ENCODE data around the gene CTPS1.
A peak's percentile ranks its signal among the peaks of the same experiment; 100 is the strongest.

Gene CTPS1

DNA sequence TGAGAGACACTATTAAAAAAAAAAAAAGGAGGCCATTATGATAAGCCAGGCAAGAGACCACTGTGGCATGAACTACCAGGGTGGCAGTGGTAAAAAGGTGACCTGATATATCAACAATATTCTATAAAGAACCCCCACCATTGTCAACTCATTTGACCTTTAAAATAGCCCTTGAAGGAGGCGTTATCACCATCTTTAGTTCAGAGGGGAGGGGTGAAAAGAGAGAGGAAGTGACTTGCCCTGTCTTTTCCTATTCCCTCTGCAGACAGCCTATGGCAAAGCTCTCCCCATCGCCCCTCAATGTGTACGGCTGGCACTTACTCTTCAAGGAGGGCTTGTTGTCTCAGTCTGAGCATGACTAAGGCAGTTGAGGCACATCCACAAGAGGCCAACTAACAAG lies 53.8 kb downstream of the CTPS1 start:
- Histone ChIP-seq H4K8ac (ENCODE audit: low read length) (no peak overlapping the region), H3K27ac (ENCODE audit: low read length, poor library complexity, severe bottlenecking) (no peak overlapping the region)
- DNase-seq: no peak

DNA sequence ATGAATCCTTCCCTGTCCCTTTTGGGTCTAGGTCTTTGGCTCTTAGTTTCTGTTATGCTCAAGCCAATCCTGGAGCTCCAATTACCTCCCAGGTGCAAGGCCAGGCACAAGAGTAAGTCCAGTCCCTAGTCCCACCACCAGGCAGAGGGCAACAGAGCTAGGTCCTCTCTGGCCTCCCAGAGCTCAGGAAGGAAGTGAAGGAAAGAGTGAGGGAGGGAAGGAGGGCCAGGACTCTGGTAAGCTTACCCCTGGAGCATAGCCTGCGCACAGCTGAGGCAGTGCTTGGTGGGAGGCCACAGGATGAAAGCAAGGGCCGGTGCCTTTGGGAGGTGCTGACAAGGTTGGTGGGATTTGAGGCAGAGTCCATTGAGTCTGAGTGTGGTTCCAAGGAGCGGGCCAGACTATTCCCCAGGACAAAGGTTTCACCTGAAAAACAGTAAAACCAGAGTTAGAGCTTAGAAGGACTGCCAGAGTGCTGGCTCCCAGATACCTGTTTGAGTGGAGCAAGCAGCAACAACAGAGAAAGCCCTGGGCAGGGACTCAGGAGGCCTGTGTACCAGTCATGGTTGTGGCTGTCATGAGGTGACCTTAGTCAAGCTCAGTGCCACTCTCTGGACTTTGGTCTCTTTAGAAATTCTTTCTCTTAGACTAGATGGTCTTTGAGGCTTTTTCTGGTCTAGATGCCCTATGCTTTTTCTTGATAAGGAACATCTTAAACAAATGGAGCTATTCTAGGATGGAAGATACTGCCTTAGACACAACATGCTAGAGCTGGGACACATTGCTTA lies 57.8 kb downstream of the CTPS1 start:
- no peak overlapping the region for H2BK120ac ChIP-seq (ENCODE audit: low read depth, low read length)
- no peaks in the 10 kb centered on the region for H3K27me3 ChIP-seq (ENCODE audit: control insufficient read depth in 1 of 2, insufficient read depth in 1 of 2, low read length in 2 of 2)
- H2AFZ ChIP-seq (ENCODE audit: low read depth, low read length): no peak overlapping the region
- no peak overlapping the region for H4K8ac ChIP-seq (ENCODE audit: low read length)
- H3K36me3 ChIP-seq (ENCODE audit: control insufficient read depth in 1 of 2, insufficient read depth in 2 of 2, low read depth in 1 of 2, low read length in 2 of 2): peaks cover 25 to 72% of the 10 kb centered on the region in 2 experiments
- no peak overlapping the region for H2AK5ac ChIP-seq (ENCODE audit: low read length, severe bottlenecking)
- H3K23ac ChIP-seq (ENCODE audit: low read length in 2 of 2): no peak overlapping the region
- no peak overlapping the region for H3K9ac ChIP-seq (ENCODE audit: low read length)
- H3K18ac ChIP-seq (ENCODE audit: low read depth in 1 of 2, low read length in 2 of 2): no peak overlapping the region
- H3K4me3 ChIP-seq (ENCODE audit: insufficient read depth in 1 of 2, low read depth in 1 of 2, low read length in 2 of 2): no peak overlapping the region
- H3K4ac ChIP-seq (ENCODE audit: low read depth in 1 of 2, low read length in 2 of 2): no peak overlapping the region
- peaks cover 4% of the 10 kb centered on the region for H3K4me1 ChIP-seq (ENCODE audit: control insufficient read depth, insufficient read depth, low read depth, low read length)
- DNase-seq: no peak
- H3K14ac ChIP-seq (ENCODE audit: low read length in 2 of 2): no peak overlapping the region
- no peak overlapping the region for H4K91ac ChIP-seq (ENCODE audit: low read length)
- WGBS: 97% methylated on average over 3 of the region's 3 CpGs
- no peaks in the 10 kb centered on the region for H3K9me3 ChIP-seq (ENCODE audit: control insufficient read depth, low read length)
- no peak overlapping the region for H3K4me2 ChIP-seq (ENCODE audit: low read length, poor library complexity, severe bottlenecking)
- H2BK12ac ChIP-seq (ENCODE audit: low read length in 2 of 2): no peak overlapping the region
- H3K27ac ChIP-seq (ENCODE audit: low read length, poor library complexity, severe bottlenecking): no peak overlapping the region
- no peak overlapping the region for H2BK15ac ChIP-seq (ENCODE audit: low read depth, poor library complexity, severe bottlenecking)
- no peak overlapping the region for H2BK5ac ChIP-seq (ENCODE audit: low read depth, low read length, poor library complexity, severe bottlenecking)
- H3K79me1 ChIP-seq (replicated peaks; ENCODE audit: low read length, poor library complexity, severe bottlenecking): no peaks in the 10 kb centered on the region

More for the DNA sequence above, 53.8 kb downstream of the CTPS1 start:
- Histone ChIP-seq H2AFZ (ENCODE audit: low read depth, low read length) (no peak overlapping the region), H3K14ac (ENCODE audit: low read length in 2 of 2) (no peak overlapping the region), H4K91ac (ENCODE audit: low read length) (no peak overlapping the region), H2AK5ac (ENCODE audit: low read length, severe bottlenecking) (no peak overlapping the region), H3K4me2 (ENCODE audit: low read length, poor library complexity, severe bottlenecking) (no peak overlapping the region), H3K23ac (ENCODE audit: low read length in 2 of 2) (no peak overlapping the region), H3K18ac (ENCODE audit: low read depth in 1 of 2, low read length in 2 of 2) (no peak overlapping the region), H3K36me3 (ENCODE audit: control insufficient read depth in 1 of 2, insufficient read depth in 2 of 2, low read depth in 1 of 2, low read length in 2 of 2) (peaks cover 34 to 75% of the 10 kb centered on the region in 2 experiments), H2BK5ac (ENCODE audit: low read depth, low read length, poor library complexity, severe bottlenecking) (no peak overlapping the region), H2BK15ac (ENCODE audit: low read depth, poor library complexity, severe bottlenecking) (no peak overlapping the region), H3K4ac (ENCODE audit: low read depth in 1 of 2, low read length in 2 of 2) (no peak overlapping the region), H3K27me3 (ENCODE audit: control insufficient read depth in 1 of 2, insufficient read depth in 1 of 2, low read length in 2 of 2) (no peaks in the 10 kb centered on the region), H3K4me1 (ENCODE audit: control insufficient read depth, insufficient read depth, low read depth, low read length) (peaks cover 3% of the 10 kb centered on the region), H2BK12ac (ENCODE audit: low read length in 2 of 2) (no peak overlapping the region), H3K79me1 (replicated peaks; ENCODE audit: low read length, poor library complexity, severe bottlenecking) (no peaks in the 10 kb centered on the region), H2BK120ac (ENCODE audit: low read depth, low read length) (no peak overlapping the region), H3K9me3 (ENCODE audit: control insufficient read depth, low read length) (no peaks in the 10 kb centered on the region), H3K4me3 (ENCODE audit: insufficient read depth in 1 of 2, low read depth in 1 of 2, low read length in 2 of 2) (no peak overlapping the region), H3K9ac (ENCODE audit: low read length) (no peak overlapping the region)
- 100% methylated on average over 3 of the region's 3 CpGs for WGBS

DNA sequence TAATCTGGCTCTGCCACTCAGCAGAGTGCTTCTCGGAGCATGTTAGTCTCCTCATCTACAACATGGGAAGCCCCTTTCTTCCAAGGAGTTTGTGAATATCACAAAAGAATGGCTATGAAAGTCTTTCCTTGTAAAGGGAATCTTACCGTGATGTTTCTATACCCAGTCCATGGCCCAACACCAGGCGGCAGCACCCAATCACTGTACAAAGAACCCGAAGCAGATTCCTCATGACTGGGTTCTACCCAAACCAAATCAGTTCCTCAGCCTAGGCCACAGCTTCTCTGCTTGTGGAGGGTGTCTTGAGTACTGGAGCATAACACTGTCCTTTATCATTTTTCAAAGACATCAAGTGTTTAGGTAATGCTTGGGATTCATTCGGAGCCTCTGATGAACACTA lies 58.6 kb downstream of the CTPS1 start:
- no peak overlapping the region for H3K9ac ChIP-seq (ENCODE audit: low read length)
- no peak overlapping the region for H2AK5ac ChIP-seq (ENCODE audit: low read length, severe bottlenecking)
- H3K23ac ChIP-seq (ENCODE audit: low read length in 2 of 2): no peak overlapping the region
- H4K8ac ChIP-seq (ENCODE audit: low read length): no peak overlapping the region
- no peaks in the 10 kb centered on the region for H3K9me3 ChIP-seq (ENCODE audit: control insufficient read depth, low read length)
- no peak overlapping the region for H3K4ac ChIP-seq (ENCODE audit: low read depth in 1 of 2, low read length in 2 of 2)
- no peak overlapping the region for H4K91ac ChIP-seq (ENCODE audit: low read length)
- no peak overlapping the region for H2AFZ ChIP-seq (ENCODE audit: low read depth, low read length)
- no peak overlapping the region for H3K27ac ChIP-seq (ENCODE audit: low read length, poor library complexity, severe bottlenecking)
- no peaks in the 10 kb centered on the region for H3K79me1 ChIP-seq (replicated peaks; ENCODE audit: low read length, poor library complexity, severe bottlenecking)
- no peak for DNase-seq
- no peak overlapping the region for H3K4me3 ChIP-seq (ENCODE audit: insufficient read depth in 1 of 2, low read depth in 1 of 2, low read length in 2 of 2)
- no peak overlapping the region for H3K18ac ChIP-seq (ENCODE audit: low read depth in 1 of 2, low read length in 2 of 2)
- H3K36me3 ChIP-seq (ENCODE audit: control insufficient read depth in 1 of 2, insufficient read depth in 2 of 2, low read depth in 1 of 2, low read length in 2 of 2): peaks cover 22 to 68% of the 10 kb centered on the region in 2 experiments
- H2BK15ac ChIP-seq (ENCODE audit: low read depth, poor library complexity, severe bottlenecking): no peak overlapping the region
- no peak overlapping the region for H2BK120ac ChIP-seq (ENCODE audit: low read depth, low read length)
- H3K27me3 ChIP-seq (ENCODE audit: control insufficient read depth in 1 of 2, insufficient read depth in 1 of 2, low read length in 2 of 2): no peaks in the 10 kb centered on the region
- H2BK5ac ChIP-seq (ENCODE audit: low read depth, low read length, poor library complexity, severe bottlenecking): no peak overlapping the region
- H3K14ac ChIP-seq (ENCODE audit: low read length in 2 of 2): no peak overlapping the region
- peaks cover 4% of the 10 kb centered on the region for H3K4me1 ChIP-seq (ENCODE audit: control insufficient read depth, insufficient read depth, low read depth, low read length)
- no peak overlapping the region for H3K4me2 ChIP-seq (ENCODE audit: low read length, poor library complexity, severe bottlenecking)
- H2BK12ac ChIP-seq (ENCODE audit: low read length in 2 of 2): no peak overlapping the region
- 100% methylated on average over 2 of the region's 5 CpGs for WGBS

GRCh38 chr1:41041614-41042270 lies 62.2 kb downstream of the CTPS1 start:
- no peak overlapping the region for H3K27ac ChIP-seq (ENCODE audit: low read length, poor library complexity, severe bottlenecking)
- H3K79me1 ChIP-seq (replicated peaks; ENCODE audit: low read length, poor library complexity, severe bottlenecking): no peaks in the 10 kb centered on the region
- H4K8ac ChIP-seq (ENCODE audit: low read length): no peak overlapping the region
- 96% methylated on average over 3 of the region's 3 CpGs for WGBS
- no peaks in the 10 kb centered on the region for H3K9me3 ChIP-seq (ENCODE audit: control insufficient read depth, low read length)
- peaks cover 4% of the 10 kb centered on the region for H3K4me1 ChIP-seq (ENCODE audit: control insufficient read depth, insufficient read depth, low read depth, low read length)
- H3K14ac ChIP-seq (ENCODE audit: low read length in 2 of 2): no peak overlapping the region
- H2AFZ ChIP-seq (ENCODE audit: low read depth, low read length): no peak overlapping the region
- H3K27me3 ChIP-seq (ENCODE audit: control insufficient read depth in 1 of 2, insufficient read depth in 1 of 2, low read length in 2 of 2): no peaks in the 10 kb centered on the region
- no peak overlapping the region for H3K9ac ChIP-seq (ENCODE audit: low read length)
- no peak overlapping the region for H2BK120ac ChIP-seq (ENCODE audit: low read depth, low read length)
- H4K91ac ChIP-seq (ENCODE audit: low read length): no peak overlapping the region
- no peak overlapping the region for H2BK15ac ChIP-seq (ENCODE audit: low read depth, poor library complexity, severe bottlenecking)
- no peak overlapping the region for H2BK12ac ChIP-seq (ENCODE audit: low read length in 2 of 2)
- no peak overlapping the region for H3K4me2 ChIP-seq (ENCODE audit: low read length, poor library complexity, severe bottlenecking)
- H3K18ac ChIP-seq (ENCODE audit: low read depth in 1 of 2, low read length in 2 of 2): no peak overlapping the region
- no peak overlapping the region for H3K23ac ChIP-seq (ENCODE audit: low read length in 2 of 2)
- peaks cover 20 to 38% of the 10 kb centered on the region in 2 experiments for H3K36me3 ChIP-seq (ENCODE audit: control insufficient read depth in 1 of 2, insufficient read depth in 2 of 2, low read depth in 1 of 2, low read length in 2 of 2)
- no peak overlapping the region for H3K4ac ChIP-seq (ENCODE audit: low read depth in 1 of 2, low read length in 2 of 2)
- peak; percentile 49 for DNase-seq
- no peak overlapping the region for H2BK5ac ChIP-seq (ENCODE audit: low read depth, low read length, poor library complexity, severe bottlenecking)
- no peak overlapping the region for H2AK5ac ChIP-seq (ENCODE audit: low read length, severe bottlenecking)
- H3K4me3 ChIP-seq (ENCODE audit: insufficient read depth in 1 of 2, low read depth in 1 of 2, low read length in 2 of 2): no peak overlapping the region

Data from mesenchymal stem cell (in vitro differentiated cells and primary cell).